ENCODE results near the gene ZNF318.
A peak's percentile ranks its signal among the peaks of the same experiment; 100 is the strongest.
"Not testable (repeated sequence)": the region's sequence is repeated elsewhere in the genome, so short reads cannot be mapped to it uniquely, and the experiment has no call there.

Gene ZNF318

GRCh38 chr6:43395776-43396175 lies 26.3 kb upstream of the ZNF318 start:
- DNase-seq = no peak
- H3K36me3 Mint-ChIP-seq (ENCODE audit: low read depth) = no peaks in the 10 kb centered on the region
- H3K9me3 Mint-ChIP-seq = no peaks in the 10 kb centered on the region
- H3K4me3 Mint-ChIP-seq = no peak overlapping the region
- peaks cover 11% of the 10 kb centered on the region for H3K27me3 Mint-ChIP-seq
- H3K4me1 Mint-ChIP-seq (ENCODE audit: low read depth) = peaks cover 21% of the 10 kb centered on the region
- no peak overlapping the region for H3K27ac Mint-ChIP-seq

GRCh38 chr6:43394982-43395381 lies 25.5 kb upstream of the ZNF318 start:
- Mint-ChIP-seq H3K27ac (no peak overlapping the region), H3K4me3 (no peak overlapping the region), H3K4me1 (ENCODE audit: low read depth) (peaks cover 27% of the 10 kb centered on the region), H3K9me3 (no peaks in the 10 kb centered on the region), H3K27me3 (peaks cover 13% of the 10 kb centered on the region), H3K36me3 (ENCODE audit: low read depth) (no peaks in the 10 kb centered on the region)
- DNase-seq = no peak

- H3K4me1 Mint-ChIP-seq (ENCODE audit: low read depth) = peaks cover 28% of the 10 kb centered on the region
- no peak overlapping the region for H3K4me3 Mint-ChIP-seq
- no peak for DNase-seq
- H3K36me3 Mint-ChIP-seq (ENCODE audit: low read depth) = no peaks in the 10 kb centered on the region
- peaks cover 15% of the 10 kb centered on the region for H3K27me3 Mint-ChIP-seq
- no peak overlapping the region for H3K27ac Mint-ChIP-seq
- no peaks in the 10 kb centered on the region for H3K9me3 Mint-ChIP-seq
Measured at GRCh38 chr6:43393602-43394001, 24.2 kb upstream of the ZNF318 start.

GRCh38 chr6:43393133-43393532 lies 23.7 kb upstream of the ZNF318 start:
- not testable (repeated sequence) for H3K36me3 Mint-ChIP-seq (ENCODE audit: low read depth); H3K27ac Mint-ChIP-seq; H3K4me3 Mint-ChIP-seq; DNase-seq; H3K9me3 Mint-ChIP-seq
- H3K4me1 Mint-ChIP-seq (ENCODE audit: low read depth) = peaks cover 28% of the 10 kb centered on the region
- H3K27me3 Mint-ChIP-seq = peaks cover 15% of the 10 kb centered on the region

- H3K4me1 Mint-ChIP-seq (ENCODE audit: low read depth) = peaks cover 26% of the 10 kb centered on the region
- no peaks in the 10 kb centered on the region for H3K9me3 Mint-ChIP-seq
- peak overlapping the region; percentile 57 for H3K27ac Mint-ChIP-seq
- H3K36me3 Mint-ChIP-seq (ENCODE audit: low read depth) = no peaks in the 10 kb centered on the region
- peak; percentile 53 for DNase-seq
- H3K27me3 Mint-ChIP-seq = peaks cover 15% of the 10 kb centered on the region
- peak overlapping the region; percentile 58 for H3K4me3 Mint-ChIP-seq
Measured at GRCh38 chr6:43391440-43392031, 22.1 kb upstream of the ZNF318 start.

GRCh38 chr6:43390753-43391439 lies 21.4 kb upstream of the ZNF318 start:
- Mint-ChIP-seq H3K4me3 (peak overlapping the region; percentile 58), H3K4me1 (ENCODE audit: low read depth) (peaks cover 31% of the 10 kb centered on the region), H3K27me3 (peaks cover 15% of the 10 kb centered on the region)
- not testable (repeated sequence) for DNase-seq; H3K27ac Mint-ChIP-seq; H3K36me3 Mint-ChIP-seq (ENCODE audit: low read depth); H3K9me3 Mint-ChIP-seq

- H3K9me3 Mint-ChIP-seq = no peaks in the 10 kb centered on the region
- peaks cover 39% of the 10 kb centered on the region for H3K4me1 Mint-ChIP-seq (ENCODE audit: low read depth)
- DNase-seq = no peak
- H3K36me3 Mint-ChIP-seq (ENCODE audit: low read depth) = no peaks in the 10 kb centered on the region
- H3K27ac Mint-ChIP-seq = no peak overlapping the region
- peaks cover 15% of the 10 kb centered on the region for H3K27me3 Mint-ChIP-seq
- no peak overlapping the region for H3K4me3 Mint-ChIP-seq
Measured at GRCh38 chr6:43389730-43390295, 20.4 kb upstream of the ZNF318 start.

- Mint-ChIP-seq H3K27ac (no peak overlapping the region), H3K4me1 (ENCODE audit: low read depth) (peaks cover 58% of the 10 kb centered on the region), H3K36me3 (ENCODE audit: low read depth) (no peaks in the 10 kb centered on the region), H3K4me3 (no peak overlapping the region), H3K27me3 (peaks cover 11% of the 10 kb centered on the region), H3K9me3 (peaks cover 3% of the 10 kb centered on the region)
- DNase-seq = no peak
Measured at GRCh38 chr6:43386492-43386891, 17.0 kb upstream of the ZNF318 start.

GRCh38 chr6:43383021-43383667 lies 13.7 kb upstream of the ZNF318 start:
- H3K36me3 Mint-ChIP-seq (ENCODE audit: low read depth) = no peaks in the 10 kb centered on the region
- H3K27ac Mint-ChIP-seq = peak overlapping the region; percentile 89
- H3K4me1 Mint-ChIP-seq (ENCODE audit: low read depth) = peaks cover 46% of the 10 kb centered on the region
- peak overlapping the region; percentile 37 for H3K4me3 Mint-ChIP-seq
- DNase-seq = no peak
- H3K9me3 Mint-ChIP-seq = peaks cover 3% of the 10 kb centered on the region
- H3K27me3 Mint-ChIP-seq = no peaks in the 10 kb centered on the region

- H3K9me3 Mint-ChIP-seq; H3K36me3 Mint-ChIP-seq (ENCODE audit: low read depth); H3K27ac Mint-ChIP-seq; H3K27me3 Mint-ChIP-seq; DNase-seq; H3K4me3 Mint-ChIP-seq: not testable (repeated sequence)
- peaks cover 53% of the 10 kb centered on the region for H3K4me1 Mint-ChIP-seq (ENCODE audit: low read depth)
Measured at GRCh38 chr6:43380858-43381257, 11.4 kb upstream of the ZNF318 start.

- Mint-ChIP-seq H3K27ac (no peak overlapping the region), H3K36me3 (ENCODE audit: low read depth) (no peaks in the 10 kb centered on the region), H3K27me3 (no peaks in the 10 kb centered on the region), H3K4me1 (ENCODE audit: low read depth) (peaks cover 36% of the 10 kb centered on the region), H3K4me3 (no peak overlapping the region), H3K9me3 (peaks cover 3% of the 10 kb centered on the region)
- no peak for DNase-seq
Measured at GRCh38 chr6:43378631-43379030, 9.2 kb upstream of the ZNF318 start.

- Mint-ChIP-seq H3K36me3 (ENCODE audit: low read depth) (no peaks in the 10 kb centered on the region), H3K27ac (no peak overlapping the region), H3K9me3 (no peaks in the 10 kb centered on the region), H3K27me3 (no peaks in the 10 kb centered on the region), H3K4me1 (ENCODE audit: low read depth) (peaks cover 28% of the 10 kb centered on the region), H3K4me3 (no peak overlapping the region)
- DNase-seq = no peak
Measured at GRCh38 chr6:43377710-43378229, 8.3 kb upstream of the ZNF318 start.

GRCh38 chr6:43376551-43376981 lies 7.1 kb upstream of the ZNF318 start:
- no peak for DNase-seq
- Mint-ChIP-seq H3K36me3 (ENCODE audit: low read depth) (no peaks in the 10 kb centered on the region), H3K27ac (no peak overlapping the region), H3K9me3 (no peaks in the 10 kb centered on the region), H3K4me3 (no peak overlapping the region), H3K4me1 (ENCODE audit: low read depth) (peaks cover 18% of the 10 kb centered on the region), H3K27me3 (no peaks in the 10 kb centered on the region)

GRCh38 chr6:43375693-43376092 lies 6.2 kb upstream of the ZNF318 start:
- Mint-ChIP-seq H3K36me3 (ENCODE audit: low read depth) (no peaks in the 10 kb centered on the region), H3K27ac (no peak overlapping the region), H3K4me1 (ENCODE audit: low read depth) (peaks cover 15% of the 10 kb centered on the region)

More at GRCh38 chr6:43375693-43376092, 6.2 kb upstream of the ZNF318 start:
- Mint-ChIP-seq H3K4me3 (no peak overlapping the region), H3K27me3 (no peaks in the 10 kb centered on the region), H3K9me3 (no peaks in the 10 kb centered on the region)
- DNase-seq = no peak
